ENCODE data around the gene SOCS2. TPM values are rescaled to one million over a fixed set of nuclear protein-coding genes. Genes with fewer than 3 reads are reported as not detected.

The SOCS2 gene
- total and polyA plus RNA-seq, 2 of the 13 experiments (the other 11 are each of a cell fraction or from before 2014, with no cell fraction given): 0.62 to 1.5 TPM

DNA sequence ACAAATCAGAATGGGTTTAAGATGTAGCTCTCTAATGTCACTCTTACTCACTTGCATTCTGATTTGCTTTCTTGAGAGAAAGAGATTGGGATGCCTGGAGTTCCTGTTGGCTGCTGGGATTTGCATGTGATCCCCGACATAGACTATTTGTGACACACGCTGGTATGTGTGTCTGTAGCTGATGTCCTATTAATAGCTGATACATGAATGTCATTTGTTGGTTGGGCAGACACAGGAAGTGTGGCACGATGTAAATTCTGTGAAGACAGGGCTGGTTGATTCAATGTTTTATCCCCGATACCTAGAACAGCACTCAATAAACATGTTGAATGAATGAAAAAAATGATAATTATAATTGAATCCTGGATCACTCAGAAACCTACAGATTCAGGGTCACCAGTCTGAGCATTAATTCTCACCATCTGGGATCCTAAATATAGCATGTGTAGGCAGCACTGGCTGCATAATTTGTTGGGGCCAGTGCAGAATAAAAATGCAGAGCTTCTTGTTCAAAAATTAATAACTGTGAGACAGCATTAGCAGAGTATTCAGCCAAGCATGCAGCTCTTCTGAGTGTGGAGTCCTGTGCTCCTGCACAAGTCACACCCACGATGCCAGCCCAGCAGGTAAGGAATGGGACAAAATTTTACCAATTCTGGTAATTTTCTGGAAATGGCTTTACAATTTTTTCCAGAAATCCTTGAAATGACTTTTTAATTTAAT is 35.5 kb upstream of the SOCS2 start:
- no peak overlapping the region for H3K9ac ChIP-seq (ENCODE audit: insufficient read depth, low read depth, low read length)
- no peak for TF ChIP-seq HNRNPUL1 (IDR thresholded peaks at IDR 0.05; ENCODE audit: low read depth, low read length)
- TF ChIP-seq CREB3 (CRISPR knock-in tag; IDR thresholded peaks at IDR 0.05): no peak
- TF ChIP-seq, protein P1, sequence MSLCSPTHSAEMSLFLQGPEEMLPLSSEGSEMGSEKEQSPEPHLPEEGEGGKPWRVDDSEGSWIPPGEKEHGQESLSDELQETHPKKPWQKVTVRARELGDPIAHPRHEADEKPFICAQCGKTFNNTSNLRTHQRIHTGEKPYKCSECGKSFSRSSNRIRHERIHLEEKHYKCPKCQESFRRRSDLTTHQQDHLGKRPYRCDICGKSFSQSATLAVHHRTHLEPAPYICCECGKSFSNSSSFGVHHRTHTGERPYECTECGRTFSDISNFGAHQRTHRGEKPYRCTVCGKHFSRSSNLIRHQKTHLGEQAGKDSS (CRISPR knock-in tag; IDR thresholded peaks at IDR 0.05; ENCODE audit: borderline replicate concordance, low read depth): no peak
- TF ChIP-seq HHEX (CRISPR knock-in tag; IDR thresholded peaks at IDR 0.05): no peak
- TF ChIP-seq ETV5 (CRISPR knock-in tag; IDR thresholded peaks at IDR 0.05; ENCODE audit: borderline replicate concordance): no peak
- TF ChIP-seq TBP (CRISPR knock-in tag; IDR thresholded peaks at IDR 0.05): no peak
- no peak for TF ChIP-seq RELA (CRISPR knock-in tag; IDR thresholded peaks at IDR 0.05)
- TF ChIP-seq KAT7 (CRISPR knock-in tag; IDR thresholded peaks at IDR 0.05; ENCODE audit: borderline replicate concordance): no peak
- peaks cover 0 to 3% of the 10 kb centered on the region in 2 experiments; a peak in 1 of 5 replicates for H3K27me3 ChIP-seq (ENCODE audit: control insufficient read depth in 1 of 2, insufficient read depth in 2 of 2, low read length in 2 of 2)
- no TSS peak for BruUV-seq (replicated peaks)
- H3K9me3 ChIP-seq (ENCODE audit: low read length): no peaks in the 10 kb centered on the region
- in situ Hi-C loops (cut with HindIII; ENCODE audit: extremely low pct_ligation_motif_present, low pct_unique_long_range_greater_than_20kb) (no loop called here), intact Hi-C loops (cut with micrococcal nuclease; ENCODE audit: unreplicated experiment) (no loop called here)
- no peaks in the 10 kb centered on the region for H4K20me1 ChIP-seq (ENCODE audit: insufficient read depth, low read length)
- ChIA-PET CTCF (ENCODE audit: low intra/inter-chr PET ratio, low total read pairs) (no interaction called here), POLR2A (no interaction called here)
- FAIRE-seq (no peak), DNase-seq (ENCODE audit: low spot score) (no peak), ATAC-seq (no peak)
- H3K79me2 ChIP-seq (ENCODE audit: insufficient read depth, low read length): no peaks in the 10 kb centered on the region
- no peak overlapping the region for H2AFZ ChIP-seq (ENCODE audit: low read length)
- H3K4me2 ChIP-seq (ENCODE audit: low read depth, low read length): no peak overlapping the region
- H3K36me3 ChIP-seq (replicated peaks in 1 of 2; ENCODE audit: control insufficient read depth in 1 of 2, insufficient read depth in 2 of 2, low read length in 2 of 2): no peaks in the 10 kb centered on the region
- H3K27ac ChIP-seq (ENCODE audit: extremely low read length, insufficient read depth, low read length): no peak overlapping the region
- WGBS (ENCODE audit: low lambda C conversion rate): 38% methylated on average over 5 of the region's 5 CpGs
- H3K4me3 ChIP-seq (replicated peaks in 1 of 3; ENCODE audit: insufficient read depth in 1 of 3, low read depth in 2 of 3, low read length in 3 of 3): no peak overlapping the region
- peaks cover 7% of the 10 kb centered on the region for H3K4me1 ChIP-seq (ENCODE audit: insufficient read depth, low read length)
